ENCODE measurements around the gene PARD3. TPM values are rescaled to one million over a fixed set of nuclear protein-coding genes. Genes with fewer than 3 reads are reported as not detected.

Gene PARD3
- total RNA-seq, 1 donor from 2014 or later: 97.8 TPM

DNA sequence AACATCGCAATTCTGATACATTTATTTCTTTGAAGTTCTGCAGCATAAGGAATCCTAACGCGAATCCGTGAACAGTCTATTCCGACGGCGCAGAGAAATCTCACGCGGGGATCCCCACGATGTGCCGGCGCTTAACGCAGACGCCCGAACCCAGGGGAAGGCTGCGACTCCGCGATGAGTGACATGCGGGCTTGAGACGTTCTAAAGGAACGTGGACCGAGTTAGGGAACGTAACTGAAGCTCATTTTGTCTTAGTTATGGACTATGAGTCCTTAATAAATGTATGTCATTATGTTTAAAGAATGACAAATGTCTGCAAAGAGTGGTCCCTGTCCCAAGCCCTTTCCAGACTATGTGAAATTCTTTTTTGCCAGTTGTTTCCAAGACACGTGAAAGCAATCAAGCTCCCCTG, 995 bp upstream of the PARD3 start:
- peak overlapping the region; percentile 69 for H3K4me3 ChIP-seq (ENCODE audit: low read depth, low read length)
- TF ChIP-seq, protein P1, sequence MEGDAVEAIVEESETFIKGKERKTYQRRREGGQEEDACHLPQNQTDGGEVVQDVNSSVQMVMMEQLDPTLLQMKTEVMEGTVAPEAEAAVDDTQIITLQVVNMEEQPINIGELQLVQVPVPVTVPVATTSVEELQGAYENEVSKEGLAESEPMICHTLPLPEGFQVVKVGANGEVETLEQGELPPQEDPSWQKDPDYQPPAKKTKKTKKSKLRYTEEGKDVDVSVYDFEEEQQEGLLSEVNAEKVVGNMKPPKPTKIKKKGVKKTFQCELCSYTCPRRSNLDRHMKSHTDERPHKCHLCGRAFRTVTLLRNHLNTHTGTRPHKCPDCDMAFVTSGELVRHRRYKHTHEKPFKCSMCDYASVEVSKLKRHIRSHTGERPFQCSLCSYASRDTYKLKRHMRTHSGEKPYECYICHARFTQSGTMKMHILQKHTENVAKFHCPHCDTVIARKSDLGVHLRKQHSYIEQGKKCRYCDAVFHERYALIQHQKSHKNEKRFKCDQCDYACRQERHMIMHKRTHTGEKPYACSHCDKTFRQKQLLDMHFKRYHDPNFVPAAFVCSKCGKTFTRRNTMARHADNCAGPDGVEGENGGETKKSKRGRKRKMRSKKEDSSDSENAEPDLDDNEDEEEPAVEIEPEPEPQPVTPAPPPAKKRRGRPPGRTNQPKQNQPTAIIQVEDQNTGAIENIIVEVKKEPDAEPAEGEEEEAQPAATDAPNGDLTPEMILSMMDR (conservative IDR thresholded peaks at IDR 0.05; ENCODE audit: low read depth, low read length): no peak
- DNase-seq (ENCODE audit: low read depth): no peak

DNA sequence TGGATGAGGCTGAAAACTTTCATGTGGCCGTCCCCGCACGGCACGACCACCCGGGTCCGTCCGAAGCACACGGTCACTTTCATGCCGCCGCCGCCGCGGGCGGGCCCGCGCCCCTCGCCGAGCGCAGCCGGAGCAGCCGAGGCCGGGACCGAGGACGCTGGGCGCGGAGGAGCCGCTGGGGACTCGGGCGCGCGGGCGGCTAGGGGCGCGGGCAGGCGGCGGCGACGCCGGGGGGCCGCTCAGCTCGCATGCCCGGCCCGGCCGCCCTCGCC, 247 bp downstream of the PARD3 start:
- H3K4me3 ChIP-seq (ENCODE audit: low read depth, low read length): peak overlapping the region; percentile 94
- no peak for DNase-seq (ENCODE audit: low read depth)
- TF ChIP-seq, protein P1 (conservative IDR thresholded peaks at IDR 0.05; ENCODE audit: low read depth, low read length): no peak

DNA sequence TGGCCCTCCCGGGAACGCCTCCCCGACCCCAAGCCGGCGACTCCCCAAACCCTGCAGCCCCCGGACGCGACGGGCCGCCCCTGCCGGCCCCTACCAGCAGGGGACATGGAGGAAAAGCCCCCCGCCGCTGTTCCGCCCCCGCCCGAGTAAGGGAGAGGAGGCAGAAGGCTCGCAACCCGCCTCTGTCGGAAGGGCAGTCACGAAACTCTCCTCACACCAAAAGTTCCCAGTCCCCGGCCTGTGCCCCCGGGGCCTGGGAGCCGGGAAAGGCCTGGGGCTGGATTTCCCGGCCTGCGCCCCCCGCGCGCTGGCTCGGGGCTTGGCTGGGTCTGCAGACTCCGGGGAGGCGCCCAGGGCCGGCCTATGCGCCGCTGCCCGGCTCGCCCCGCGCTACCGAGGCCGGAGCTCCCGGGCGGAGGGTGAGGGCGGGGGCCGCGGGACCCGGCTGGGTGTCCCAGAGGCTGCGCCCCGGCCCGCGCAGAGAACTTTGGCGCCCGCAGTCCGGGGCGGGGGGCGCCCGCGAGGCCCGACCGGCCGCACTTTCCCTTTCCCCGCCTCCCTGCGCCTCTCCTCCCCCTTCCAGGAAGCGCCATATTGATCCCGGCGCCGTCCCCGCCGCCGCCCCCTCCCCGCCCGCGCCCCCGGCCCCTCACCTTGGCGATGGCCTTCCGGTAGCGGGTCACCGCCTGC, 728 bp downstream of the PARD3 start:
- H3K4me3 ChIP-seq (ENCODE audit: low read depth, low read length): peak overlapping the region; percentile 94
- no peak for DNase-seq (ENCODE audit: low read depth)
- TF ChIP-seq, protein P1 (conservative IDR thresholded peaks at IDR 0.05; ENCODE audit: low read depth, low read length): peak; percentile 13

DNA sequence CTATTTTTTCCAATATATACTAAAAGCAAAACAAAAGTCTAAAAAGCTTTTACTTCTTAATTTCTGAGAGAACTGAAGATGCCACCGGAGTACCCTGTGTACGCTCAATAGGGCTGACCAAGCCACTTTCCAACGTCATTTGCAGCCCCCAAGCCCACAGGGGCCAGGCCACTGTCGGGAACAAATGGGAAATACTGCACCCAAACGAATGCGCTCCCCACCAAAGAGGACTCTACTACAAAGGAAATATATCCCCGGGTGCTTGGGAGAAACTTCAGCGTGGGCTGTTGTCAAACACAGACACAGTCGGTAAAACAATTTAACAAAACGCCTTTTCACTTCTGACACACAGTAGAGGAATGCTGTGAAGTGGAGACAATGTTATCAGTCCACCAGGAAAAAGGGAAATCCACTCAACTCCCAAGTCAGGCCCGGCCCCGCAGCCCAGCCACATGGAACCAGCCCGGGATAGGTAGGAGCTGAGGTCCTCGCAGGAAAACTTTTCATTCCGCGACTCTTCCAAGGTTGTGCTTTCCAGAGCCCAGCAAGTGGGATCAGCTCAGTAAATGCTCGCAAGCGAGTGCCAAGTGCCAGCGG, 1.4 kb downstream of the PARD3 start:
- TF ChIP-seq, protein P1 (conservative IDR thresholded peaks at IDR 0.05; ENCODE audit: low read depth, low read length): no peak
- peak overlapping the region; percentile 94 for H3K4me3 ChIP-seq (ENCODE audit: low read depth, low read length)
- no peak for DNase-seq (ENCODE audit: low read depth)

DNA sequence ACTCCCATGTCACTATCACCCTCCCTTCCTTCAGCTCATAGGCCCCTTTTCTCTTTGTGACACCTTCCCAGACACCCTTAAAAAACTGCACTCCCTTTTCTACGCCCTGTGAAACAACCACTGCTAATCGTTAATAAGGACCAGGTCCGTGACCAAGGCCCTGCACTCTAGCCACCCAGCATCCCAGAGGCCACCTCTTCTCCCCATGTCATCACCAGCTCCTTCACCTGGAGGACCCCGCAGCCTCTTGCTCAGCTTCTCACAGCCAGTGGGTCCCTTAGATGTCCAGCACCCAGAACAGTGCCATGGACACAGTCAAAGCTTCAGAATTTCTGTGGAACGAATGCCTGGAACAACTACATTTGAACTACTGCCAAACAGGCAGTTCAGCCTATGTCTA, 2.3 kb downstream of the PARD3 start:
- TF ChIP-seq, protein P1 (conservative IDR thresholded peaks at IDR 0.05; ENCODE audit: low read depth, low read length): no peak
- DNase-seq (ENCODE audit: low read depth): no peak
- H3K4me3 ChIP-seq (ENCODE audit: low read depth, low read length): peak overlapping the region; percentile 94

DNA sequence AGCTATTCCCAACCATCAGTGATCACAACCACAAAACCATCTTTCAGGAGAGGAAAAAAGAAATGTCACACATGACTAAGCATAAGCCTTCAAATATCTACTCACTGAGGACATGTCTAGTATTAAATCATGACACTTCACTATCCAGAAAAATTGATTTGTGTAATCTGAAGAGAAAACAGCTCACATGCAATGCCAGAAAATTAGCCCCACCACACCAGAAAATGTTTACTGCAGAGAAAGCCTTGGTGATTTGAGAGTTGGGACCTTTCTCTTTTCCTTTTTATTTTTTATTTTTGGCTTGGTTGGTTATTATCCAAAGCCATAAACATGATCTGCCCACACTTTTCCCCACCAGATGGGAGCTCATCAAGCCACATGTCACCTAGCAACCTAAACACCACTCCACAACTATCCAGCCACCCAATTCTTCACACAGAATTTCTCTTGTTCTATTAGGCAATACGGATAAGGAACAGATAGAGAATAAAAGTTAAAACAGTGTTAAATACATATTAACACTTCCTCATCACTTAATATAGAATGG, 3.1 kb downstream of the PARD3 start:
- no peak for DNase-seq (ENCODE audit: low read depth)
- TF ChIP-seq, protein P1 (conservative IDR thresholded peaks at IDR 0.05; ENCODE audit: low read depth, low read length): no peak
- H3K4me3 ChIP-seq (ENCODE audit: low read depth, low read length): no peak overlapping the region
